A375 (cell line): ENCODE results near the gene TEX13C. TPM values are rescaled to one million over a fixed set of nuclear protein-coding genes. Genes with fewer than 3 reads are reported as not detected.

Source experiments
- total RNA-seq: library from RNA; depleted of rRNA; stranded (reverse); fragments of >200 nt; shearing (Covaris generic); gene quantifications from 2 replicates; pipeline ENCODE4 v1.2.3, GENCODE V29; 2014; rRNA removed

Gene TEX13C
- total RNA-seq, result not detected in 2 replicates

DNA sequence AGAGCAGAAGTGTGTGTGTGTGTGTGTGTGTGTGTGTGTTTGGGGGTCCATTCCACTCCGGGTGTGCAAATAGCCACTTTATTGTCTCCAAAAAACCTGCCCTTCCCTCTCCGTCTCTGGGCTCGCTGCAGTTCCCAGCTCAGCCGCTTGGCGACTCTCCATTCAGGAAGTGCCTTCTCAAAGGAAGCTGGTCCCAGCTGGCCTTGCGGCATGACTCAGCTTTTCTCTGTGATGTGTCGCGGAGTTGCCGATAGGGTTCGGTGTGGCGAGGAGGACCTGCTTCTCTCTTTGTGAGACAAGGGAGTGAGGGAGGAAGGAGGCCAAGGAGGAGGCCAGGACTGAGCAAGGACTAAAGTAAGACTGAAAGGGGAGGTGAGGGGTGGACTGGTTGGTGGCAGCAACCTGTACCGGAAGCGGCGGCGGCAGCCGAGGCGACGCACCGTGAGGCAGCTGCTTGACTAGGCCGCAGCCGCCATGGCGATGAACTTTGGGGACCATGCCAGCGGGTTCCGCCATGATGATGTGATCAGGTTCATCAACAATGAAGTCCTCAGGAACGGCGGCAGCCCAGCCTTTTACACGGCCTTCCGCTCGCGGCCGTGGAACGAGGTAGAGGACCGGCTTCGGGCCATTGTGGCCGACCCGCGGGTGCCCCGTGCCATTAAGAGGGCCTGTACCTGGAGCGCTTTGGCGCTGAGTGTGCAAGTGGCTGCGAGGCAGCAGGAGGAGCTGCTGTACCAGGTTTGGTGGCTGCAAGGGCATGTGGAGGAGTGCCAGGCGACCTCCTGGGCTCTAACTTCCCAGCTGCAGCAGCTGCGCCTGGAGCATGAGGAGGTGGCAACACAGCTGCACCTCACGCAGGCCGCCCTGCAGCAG is at the start of gene TEX13C:
TEX13C (plus strand) TSS at position 226 of the 876 bp plus-strand sequence; CDS start at position 475, 249 bp downstream.

